Ishikawa (cell line): ENCODE measurements around the gene LVRN.

Experiments
- CEBPB ChIP-seq: IDR thresholded peaks from 2 replicates; pipeline ENCODE4 v1.6.1; 2012
- CREB1 ChIP-seq: IDR thresholded peaks from 2 replicates; pipeline ENCODE4 v1.6.1; 2012; ENCODE audit warnings: low read depth
- EGR1 ChIP-seq: IDR thresholded peaks from 2 replicates; pipeline ENCODE4 v1.6.1; 2012
- EP300 ChIP-seq: IDR thresholded peaks from 2 replicates; pipeline ENCODE4 v1.6.1; 2012; ENCODE audit warnings: borderline replicate concordance
- FOXM1 ChIP-seq: IDR thresholded peaks from 2 replicates; pipeline ENCODE4 v1.6.1; 2012; ENCODE audit warnings: low read depth, borderline replicate concordance
- NFIC ChIP-seq: IDR thresholded peaks from 2 replicates; pipeline ENCODE4 v1.6.1; 2012
- RAD21 ChIP-seq: IDR thresholded peaks from 2 replicates; pipeline ENCODE4 v1.6.1; 2012; ENCODE audit warnings: low read depth
- TAF1 ChIP-seq: IDR thresholded peaks from 2 replicates; pipeline ENCODE4 v1.6.1; 2012; ENCODE audit warnings: low read depth, mild to moderate bottlenecking
- TCF12 ChIP-seq: IDR thresholded peaks from 2 replicates; pipeline ENCODE4 v1.6.1; 2012; ENCODE audit warnings: low read depth
- TEAD4 ChIP-seq: IDR thresholded peaks from 2 replicates; pipeline ENCODE4 v1.6.1; 2012
- YY1 ChIP-seq: IDR thresholded peaks from 2 replicates; pipeline ENCODE4 v1.6.1; 2012; ENCODE audit warnings: low read depth
- ZBTB7A ChIP-seq: IDR thresholded peaks from 2 replicates; pipeline ENCODE4 v1.6.1; 2012; ENCODE audit warnings: low read depth
- TF ChIP-seq, protein P1 (sequence below): IDR thresholded peaks from 2 replicates; pipeline ENCODE4 v1.6.1; 2012; ENCODE audit warnings: low read depth, mild to moderate bottlenecking
- TF ChIP-seq, protein P2 (sequence below): IDR thresholded peaks from 2 replicates; pipeline ENCODE4 v1.6.1; 2012
- TF ChIP-seq, protein P3 (sequence below): IDR thresholded peaks from 2 replicates; pipeline ENCODE4 v1.6.1; 2012

LVRN gene

DNA sequence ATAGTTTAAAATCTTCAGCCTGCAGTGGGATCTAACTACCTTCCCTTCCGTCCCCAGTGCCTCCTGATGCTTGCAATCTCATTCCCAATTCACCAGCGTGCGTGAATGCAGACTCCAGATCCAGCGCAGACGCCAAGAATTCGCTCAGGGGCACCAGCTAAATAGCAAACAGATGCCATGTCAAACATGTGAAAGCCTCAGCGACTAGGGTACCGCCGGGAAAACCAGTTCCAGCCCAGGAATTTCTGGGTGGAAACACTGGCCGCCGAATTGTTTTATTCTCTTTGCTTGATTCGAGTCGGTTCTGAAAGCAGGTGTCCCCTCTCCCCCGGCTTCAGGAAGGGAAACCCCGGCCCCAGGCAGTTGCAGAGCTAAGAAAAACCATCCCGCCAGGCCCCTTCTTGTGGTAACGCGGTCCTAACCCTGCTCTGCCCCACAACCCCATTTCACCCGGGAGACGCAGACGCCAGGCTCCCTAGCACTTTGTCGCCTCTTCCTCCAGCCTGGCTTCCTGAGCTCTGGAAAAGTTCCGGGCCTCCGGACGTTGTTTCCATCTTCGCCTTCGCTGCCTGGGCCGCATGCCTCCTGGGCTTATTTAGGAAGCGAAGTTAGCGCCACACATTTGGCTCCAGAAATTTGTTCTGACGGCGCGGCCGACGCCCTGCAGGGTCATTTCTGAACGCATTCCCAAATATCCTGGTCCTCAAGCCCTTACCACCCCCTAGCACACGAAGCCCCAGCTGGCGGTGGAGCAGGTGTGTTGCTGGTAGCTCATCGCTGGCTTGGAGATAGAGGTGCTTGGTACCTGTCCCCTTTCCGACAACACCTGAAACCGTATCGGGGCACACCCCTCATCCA, 665 bp upstream of the LVRN start:
- no peak for TF ChIP-seq TCF12

- no peak for TF ChIP-seq ZBTB7A
- no peak for TF ChIP-seq EGR1
- TF ChIP-seq EP300: no peak
- TF ChIP-seq TAF1: no peak
Measured at GRCh38 chr5:115962565-115963402, 509 bp downstream of the LVRN start.

DNA sequence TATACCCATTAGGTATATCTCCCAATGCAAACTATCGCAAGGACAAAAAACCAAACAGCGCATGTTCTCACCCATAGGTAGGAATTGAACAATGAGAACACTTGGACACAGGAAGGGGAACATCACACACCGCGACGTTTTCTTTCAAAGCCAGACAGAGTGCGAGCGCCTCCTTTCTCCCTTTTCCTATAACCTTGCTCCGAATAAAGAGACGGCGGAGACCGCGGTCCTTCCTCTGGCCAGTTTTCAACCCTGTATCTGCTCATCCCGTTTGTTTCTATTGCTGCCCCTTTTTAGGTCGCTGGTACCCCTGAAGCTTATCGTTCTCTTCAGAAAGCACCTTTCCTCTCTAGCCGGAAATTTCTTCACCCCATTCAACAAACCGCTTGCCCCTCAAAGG, 1.3 kb downstream of the LVRN start:
- TF ChIP-seq EGR1 (no peak), FOXM1 (no peak), TEAD4 (no peak), EP300 (no peak), RAD21 (no peak), TAF1 (no peak), NFIC (no peak), ZBTB7A (no peak), TCF12 (no peak), CEBPB (no peak), YY1 (no peak), CREB1 (no peak)
- TF ChIP-seq, protein P1, sequence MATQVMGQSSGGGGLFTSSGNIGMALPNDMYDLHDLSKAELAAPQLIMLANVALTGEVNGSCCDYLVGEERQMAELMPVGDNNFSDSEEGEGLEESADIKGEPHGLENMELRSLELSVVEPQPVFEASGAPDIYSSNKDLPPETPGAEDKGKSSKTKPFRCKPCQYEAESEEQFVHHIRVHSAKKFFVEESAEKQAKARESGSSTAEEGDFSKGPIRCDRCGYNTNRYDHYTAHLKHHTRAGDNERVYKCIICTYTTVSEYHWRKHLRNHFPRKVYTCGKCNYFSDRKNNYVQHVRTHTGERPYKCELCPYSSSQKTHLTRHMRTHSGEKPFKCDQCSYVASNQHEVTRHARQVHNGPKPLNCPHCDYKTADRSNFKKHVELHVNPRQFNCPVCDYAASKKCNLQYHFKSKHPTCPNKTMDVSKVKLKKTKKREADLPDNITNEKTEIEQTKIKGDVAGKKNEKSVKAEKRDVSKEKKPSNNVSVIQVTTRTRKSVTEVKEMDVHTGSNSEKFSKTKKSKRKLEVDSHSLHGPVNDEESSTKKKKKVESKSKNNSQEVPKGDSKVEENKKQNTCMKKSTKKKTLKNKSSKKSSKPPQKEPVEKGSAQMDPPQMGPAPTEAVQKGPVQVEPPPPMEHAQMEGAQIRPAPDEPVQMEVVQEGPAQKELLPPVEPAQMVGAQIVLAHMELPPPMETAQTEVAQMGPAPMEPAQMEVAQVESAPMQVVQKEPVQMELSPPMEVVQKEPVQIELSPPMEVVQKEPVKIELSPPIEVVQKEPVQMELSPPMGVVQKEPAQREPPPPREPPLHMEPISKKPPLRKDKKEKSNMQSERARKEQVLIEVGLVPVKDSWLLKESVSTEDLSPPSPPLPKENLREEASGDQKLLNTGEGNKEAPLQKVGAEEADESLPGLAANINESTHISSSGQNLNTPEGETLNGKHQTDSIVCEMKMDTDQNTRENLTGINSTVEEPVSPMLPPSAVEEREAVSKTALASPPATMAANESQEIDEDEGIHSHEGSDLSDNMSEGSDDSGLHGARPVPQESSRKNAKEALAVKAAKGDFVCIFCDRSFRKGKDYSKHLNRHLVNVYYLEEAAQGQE: no peak
- TF ChIP-seq, protein P2, sequence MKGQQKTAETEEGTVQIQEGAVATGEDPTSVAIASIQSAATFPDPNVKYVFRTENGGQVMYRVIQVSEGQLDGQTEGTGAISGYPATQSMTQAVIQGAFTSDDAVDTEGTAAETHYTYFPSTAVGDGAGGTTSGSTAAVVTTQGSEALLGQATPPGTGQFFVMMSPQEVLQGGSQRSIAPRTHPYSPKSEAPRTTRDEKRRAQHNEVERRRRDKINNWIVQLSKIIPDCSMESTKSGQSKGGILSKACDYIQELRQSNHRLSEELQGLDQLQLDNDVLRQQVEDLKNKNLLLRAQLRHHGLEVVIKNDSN: no peak
- TF ChIP-seq, protein P3, sequence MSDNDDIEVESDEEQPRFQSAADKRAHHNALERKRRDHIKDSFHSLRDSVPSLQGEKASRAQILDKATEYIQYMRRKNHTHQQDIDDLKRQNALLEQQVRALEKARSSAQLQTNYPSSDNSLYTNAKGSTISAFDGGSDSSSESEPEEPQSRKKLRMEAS: no peak

GRCh38 chr5:115968770-115969169, 6.5 kb downstream of the LVRN start:
- no peak for TF ChIP-seq NFIC
- no peak for TF ChIP-seq TEAD4
- no peak for TF ChIP-seq FOXM1
- TF ChIP-seq, protein P1: no peak
- no peak for TF ChIP-seq ZBTB7A
- no peak for TF ChIP-seq TAF1
- no peak for TF ChIP-seq EP300
- TF ChIP-seq RAD21: no peak
- TF ChIP-seq, protein P2: no peak
- no peak for TF ChIP-seq EGR1
- no peak for TF ChIP-seq CREB1
- TF ChIP-seq TCF12: no peak
- TF ChIP-seq YY1: no peak
- TF ChIP-seq CEBPB: no peak
- TF ChIP-seq, protein P3: no peak

GRCh38 chr5:115977096-115977495, 14.8 kb downstream of the LVRN start:
- TF ChIP-seq CREB1 (no peak), ZBTB7A (no peak), YY1 (no peak), CEBPB (no peak), NFIC (no peak), TCF12 (no peak)
- TF ChIP-seq, protein P3: no peak
- TF ChIP-seq, protein P1: no peak
